ENCODE measurements around the gene RERE. TPM values are rescaled to one million over a fixed set of nuclear protein-coding genes. Genes with fewer than 3 reads are reported as not detected.

RERE gene
- polyA plus RNA-seq, 1 of the 3 experiments (the other 2 are of a cell fraction) = 8.1 TPM

GRCh38 chr1:8312235-8313218 lies 504.9 kb downstream of the RERE start:
- H3K4me1 ChIP-seq (ENCODE audit: control insufficient read depth in 1 of 2, insufficient read depth in 2 of 2, low read depth in 1 of 2, low read length in 1 of 2) = peaks cover 0 to under 1% of the 10 kb centered on the region in 2 experiments; a peak in 1 of 4 replicates
- H3K79me2 ChIP-seq (ENCODE audit: insufficient read depth) = no peaks in the 10 kb centered on the region
- no peak overlapping the region for H3K9ac ChIP-seq
- WGBS (ENCODE audit: low lambda C conversion rate) = 89% methylated on average over 17 of the region's 17 CpGs
- H3F3A ChIP-seq (replicated peaks; ENCODE audit: insufficient read depth) = no peaks in the 10 kb centered on the region
- TF ChIP-seq MXI1 (IDR thresholded peaks at IDR 0.05; ENCODE audit: low read depth, low read length) (no peak), NRF1 (IDR thresholded peaks at IDR 0.05; ENCODE audit: low read depth, low read length) (no peak), JUND (IDR thresholded peaks at IDR 0.05) (no peak), TAF1 (IDR thresholded peaks at IDR 0.05; ENCODE audit: borderline replicate concordance, low read depth, low read length) (no peak), NFIC (IDR thresholded peaks at IDR 0.05; ENCODE audit: borderline replicate concordance) (no peak), YY1 (IDR thresholded peaks at IDR 0.05; ENCODE audit: low read depth) (no peak), FOXJ3 (CRISPR knock-in tag; IDR thresholded peaks at IDR 0.05) (no peak), FOXM1 (IDR thresholded peaks at IDR 0.05; ENCODE audit: low read depth) (no peak), RAD21 (IDR thresholded peaks at IDR 0.05; ENCODE audit: low read length) (no peak), USF1 (IDR thresholded peaks at IDR 0.05; ENCODE audit: borderline replicate concordance, low read depth) (no peak), RXRA (IDR thresholded peaks at IDR 0.05; ENCODE audit: borderline replicate concordance, low read depth) (no peak), ZBTB33 (IDR thresholded peaks at IDR 0.05; ENCODE audit: borderline replicate concordance, low read depth) (no peak), TCF12 (IDR thresholded peaks at IDR 0.05) (no peak), CTCF (IDR thresholded peaks at IDR 0.05) (no peak), MEF2A (IDR thresholded peaks at IDR 0.05; ENCODE audit: borderline replicate concordance, low read depth) (no peak), CHD2 (IDR thresholded peaks at IDR 0.05; ENCODE audit: low read length, partially characterized antibody) (no peak), TEAD4 (IDR thresholded peaks at IDR 0.05; ENCODE audit: borderline replicate concordance, insufficient read depth) (no peak), POLR2AphosphoS5 (IDR thresholded peaks at IDR 0.05; ENCODE audit: low read depth, low read length) (no peak), SMC3 (IDR thresholded peaks at IDR 0.05; ENCODE audit: low read depth, low read length) (no peak)
- CTCF ChIA-PET = interaction anchor here (0.6 to 9.6 kb wide), 6 partner anchors 10 to 337 kb away, joined by 3 to 293 read pairs (median 25); no protein-coding TSS in a partner anchor
- no peaks in the 10 kb centered on the region for H3K36me3 ChIP-seq (replicated peaks in 1 of 2; ENCODE audit: control insufficient read depth in 1 of 2, insufficient read depth in 2 of 2, low read length in 1 of 2)
- no peaks in the 10 kb centered on the region for H3K9me3 ChIP-seq
- H3K27me3 ChIP-seq (ENCODE audit: insufficient read depth) = no peaks in the 10 kb centered on the region
- no peak overlapping the region for H3K4me2 ChIP-seq
- no peak overlapping the region for H3K4me3 ChIP-seq (ENCODE audit: low read depth in 2 of 2, low read length in 1 of 2)
- H4K20me1 ChIP-seq (ENCODE audit: insufficient read depth) = no peaks in the 10 kb centered on the region
- POLR2A ChIA-PET = no interaction called here
- no peaks in the 10 kb centered on the region for H3K9me2 ChIP-seq
- H3K27ac ChIP-seq (ENCODE audit: low read depth in 2 of 2, low read length in 1 of 2) = no peak overlapping the region
- DNase-seq = no peak
- no peak overlapping the region for H2AFZ ChIP-seq (ENCODE audit: low read depth)

Data from SK-N-SH (cell line).